Measurements from ENCODE around the gene NAT9. TPM values are rescaled to one million over a fixed set of nuclear protein-coding genes. Genes with fewer than 3 reads are reported as not detected.
A peak's percentile ranks its signal among the peaks of the same experiment; 100 is the strongest.

The NAT9 gene
- total RNA-seq, 4 donors from 2014 or later = 27.5 to 78.6 (median 43.2) TPM

DNA sequence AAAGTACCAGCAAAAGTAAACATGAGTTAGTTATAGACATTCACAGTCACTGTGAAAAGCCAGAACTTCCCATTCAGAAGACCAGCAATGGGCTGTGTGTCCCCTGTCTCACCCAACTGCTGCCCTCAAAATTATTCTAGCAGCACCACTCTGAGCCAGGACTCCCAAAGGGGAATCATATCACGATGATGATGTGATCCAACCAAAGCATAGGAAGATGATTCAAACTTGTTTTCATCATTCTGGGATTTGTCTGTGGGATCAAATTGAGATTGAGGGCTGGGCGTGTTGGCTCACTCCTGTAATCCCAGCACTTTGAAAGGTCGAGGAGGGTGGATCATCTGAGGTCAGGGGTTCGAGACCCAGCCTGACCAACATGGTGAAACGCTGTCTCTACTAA, 6.4 kb upstream of the NAT9 start:
- TF ChIP-seq EP300 (IDR thresholded peaks at IDR 0.05) = no peak
- no peak for TF ChIP-seq POLR2A (IDR thresholded peaks at IDR 0.05)
- TF ChIP-seq, protein P1, sequence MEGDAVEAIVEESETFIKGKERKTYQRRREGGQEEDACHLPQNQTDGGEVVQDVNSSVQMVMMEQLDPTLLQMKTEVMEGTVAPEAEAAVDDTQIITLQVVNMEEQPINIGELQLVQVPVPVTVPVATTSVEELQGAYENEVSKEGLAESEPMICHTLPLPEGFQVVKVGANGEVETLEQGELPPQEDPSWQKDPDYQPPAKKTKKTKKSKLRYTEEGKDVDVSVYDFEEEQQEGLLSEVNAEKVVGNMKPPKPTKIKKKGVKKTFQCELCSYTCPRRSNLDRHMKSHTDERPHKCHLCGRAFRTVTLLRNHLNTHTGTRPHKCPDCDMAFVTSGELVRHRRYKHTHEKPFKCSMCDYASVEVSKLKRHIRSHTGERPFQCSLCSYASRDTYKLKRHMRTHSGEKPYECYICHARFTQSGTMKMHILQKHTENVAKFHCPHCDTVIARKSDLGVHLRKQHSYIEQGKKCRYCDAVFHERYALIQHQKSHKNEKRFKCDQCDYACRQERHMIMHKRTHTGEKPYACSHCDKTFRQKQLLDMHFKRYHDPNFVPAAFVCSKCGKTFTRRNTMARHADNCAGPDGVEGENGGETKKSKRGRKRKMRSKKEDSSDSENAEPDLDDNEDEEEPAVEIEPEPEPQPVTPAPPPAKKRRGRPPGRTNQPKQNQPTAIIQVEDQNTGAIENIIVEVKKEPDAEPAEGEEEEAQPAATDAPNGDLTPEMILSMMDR (IDR thresholded peaks at IDR 0.05) = no peak
- H3K36me3 ChIP-seq = peaks cover 0 to 52% (median 0%) of the 10 kb centered on the region in 3 donors

DNA sequence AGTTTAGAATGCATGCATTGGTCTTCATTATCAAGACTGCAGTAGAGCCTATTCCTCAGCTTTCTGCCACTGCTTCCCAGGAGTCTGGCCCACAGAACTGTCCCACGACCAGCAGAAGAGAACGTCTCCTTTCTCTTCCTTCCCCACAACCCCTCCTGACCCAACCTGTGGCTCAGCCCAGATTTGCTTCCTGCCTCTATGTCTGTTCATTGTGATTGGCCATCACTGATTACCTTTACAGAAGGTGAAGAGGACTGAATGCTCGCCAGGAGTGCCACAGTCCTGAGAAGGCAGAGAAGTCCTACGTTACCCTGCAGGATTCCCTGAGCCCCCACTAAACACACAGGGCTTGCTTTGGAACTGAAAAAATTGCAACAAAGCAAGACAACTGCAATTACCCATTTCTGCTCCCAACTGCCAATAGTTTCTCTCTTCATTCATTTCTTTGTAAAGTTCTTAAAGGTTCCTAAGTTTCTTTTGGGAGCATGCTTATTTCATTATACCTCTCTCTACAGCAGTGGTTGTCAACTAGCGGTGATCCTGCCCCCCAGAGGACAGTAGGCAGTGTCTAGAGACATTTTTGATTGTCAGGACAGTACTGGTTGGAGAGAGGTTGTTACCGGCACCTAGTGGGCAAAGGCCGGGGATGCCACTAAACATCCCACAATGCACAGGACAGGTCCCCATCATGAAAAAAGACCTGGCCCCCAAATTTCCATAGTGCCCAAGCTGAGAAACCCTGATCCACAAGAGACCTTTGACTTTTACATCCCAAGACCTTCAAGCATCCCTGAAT, 4.5 kb upstream of the NAT9 start:
- peaks cover 0 to 26% (median 17%) of the 10 kb centered on the region in 4 donors for H3K4me1 ChIP-seq
- no peak for DNase-seq (ENCODE audit: low spot score in 2 of 2)
- H3K27me3 ChIP-seq = no peaks in the 10 kb centered on the region
- TF ChIP-seq POLR2A (IDR thresholded peaks at IDR 0.05) (no peak), EP300 (IDR thresholded peaks at IDR 0.05) (no peak)
- TF ChIP-seq, protein P1 (IDR thresholded peaks at IDR 0.05) = peak in 3 of 5 experiments; percentile 5 to 18 (median 18)
- peaks cover 0 to 40% (median 0%) of the 10 kb centered on the region in 3 donors for H3K36me3 ChIP-seq
- H3K9me3 ChIP-seq = no peaks in the 10 kb centered on the region
- WGBS, 2 donors = 52 to 60% methylated on average over 7 of the region's 7 CpGs
- no peak overlapping the region for H3K4me3 ChIP-seq
- peak overlapping the region in 1 of 4 donors; percentile 20 for H3K27ac ChIP-seq

More for the DNA sequence above, 6.4 kb upstream of the NAT9 start:
- no peak overlapping the region for H3K27ac ChIP-seq
- H3K4me3 ChIP-seq = no peak overlapping the region
- no peak for DNase-seq (ENCODE audit: low spot score in 2 of 2)
- no peaks in the 10 kb centered on the region for H3K27me3 ChIP-seq
- peaks cover 0 to 15% (median 5%) of the 10 kb centered on the region in 4 donors for H3K4me1 ChIP-seq
- H3K9me3 ChIP-seq = no peaks in the 10 kb centered on the region
- 82 to 84% methylated on average over 5 of the region's 5 CpGs for WGBS, 2 donors

DNA sequence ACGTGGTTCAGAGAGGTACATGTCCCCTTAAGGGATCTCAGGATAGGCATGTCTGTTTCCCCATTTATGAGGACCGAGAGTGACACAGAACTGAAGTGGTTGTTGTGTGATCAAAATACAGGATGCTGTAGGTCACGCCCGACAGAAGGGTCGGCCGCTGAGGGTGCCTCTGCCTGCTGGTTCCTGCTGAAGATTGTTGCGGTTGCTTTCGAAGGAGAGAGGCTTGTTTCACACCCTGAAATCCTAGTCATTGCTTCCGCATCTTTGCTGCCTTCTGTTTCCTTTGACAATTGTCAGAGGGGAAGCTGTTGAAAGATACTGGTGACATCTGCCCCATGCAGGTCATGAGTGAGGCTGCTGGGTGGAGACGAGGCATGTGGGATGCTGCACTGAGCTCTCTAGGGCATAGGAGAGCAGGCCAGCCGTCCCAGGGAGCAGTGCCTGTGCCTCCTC, 3.8 kb upstream of the NAT9 start:
- DNase-seq (ENCODE audit: low spot score in 2 of 2) = peak in 1 of 2 donors; percentile 55
- 67 to 82% methylated on average over 11 of the region's 11 CpGs for WGBS, 2 donors
- no peaks in the 10 kb centered on the region for H3K9me3 ChIP-seq
- H3K4me1 ChIP-seq = peaks cover 0 to 31% (median 24%) of the 10 kb centered on the region in 4 donors
- TF ChIP-seq EP300 (IDR thresholded peaks at IDR 0.05) = peak; percentile 29 to 79
- TF ChIP-seq POLR2A (IDR thresholded peaks at IDR 0.05) = no peak
- TF ChIP-seq, protein P1 (IDR thresholded peaks at IDR 0.05) = no peak
- no peak overlapping the region for H3K4me3 ChIP-seq
- H3K36me3 ChIP-seq = peaks cover 0 to 33% (median 0%) of the 10 kb centered on the region in 3 donors
- peak overlapping the region in 3 of 4 donors; percentile 43 to 63 (median 55) for H3K27ac ChIP-seq
- H3K27me3 ChIP-seq = no peaks in the 10 kb centered on the region

DNA sequence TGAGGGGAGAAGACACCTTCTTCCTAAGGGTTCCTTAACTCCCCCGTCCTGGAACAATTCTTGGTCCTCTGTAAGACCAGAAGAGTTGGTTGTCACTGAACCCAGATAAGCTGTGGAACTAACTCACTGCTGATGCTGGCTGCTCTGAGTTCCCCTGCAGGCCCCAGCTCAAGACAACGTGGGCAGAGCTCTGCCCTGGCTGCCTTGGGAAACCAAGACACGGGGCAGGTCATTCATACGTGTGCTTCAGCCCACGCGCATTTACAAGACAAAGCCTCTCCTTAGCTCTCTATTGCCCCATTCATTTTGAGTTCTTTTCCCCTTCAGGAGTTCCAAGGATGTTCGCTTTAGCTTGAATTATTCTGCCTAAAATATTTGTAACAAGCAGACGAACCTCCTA, 3.4 kb upstream of the NAT9 start:
- TF ChIP-seq, protein P1 (IDR thresholded peaks at IDR 0.05) = no peak
- TF ChIP-seq EP300 (IDR thresholded peaks at IDR 0.05) (no peak), POLR2A (IDR thresholded peaks at IDR 0.05) (no peak)
- WGBS, 2 donors = 62 to 73% methylated on average over 8 of the region's 8 CpGs
- H3K27me3 ChIP-seq = no peaks in the 10 kb centered on the region
- H3K27ac ChIP-seq = peak overlapping the region in 3 of 4 donors; percentile 43 to 63 (median 55)
- no peaks in the 10 kb centered on the region for H3K9me3 ChIP-seq
- DNase-seq (ENCODE audit: low spot score in 2 of 2) = no peak
- H3K4me3 ChIP-seq = no peak overlapping the region
- H3K36me3 ChIP-seq = peaks cover 0 to 32% (median 0%) of the 10 kb centered on the region in 3 donors
- peaks cover 0 to 34% (median 27%) of the 10 kb centered on the region in 4 donors for H3K4me1 ChIP-seq

DNA sequence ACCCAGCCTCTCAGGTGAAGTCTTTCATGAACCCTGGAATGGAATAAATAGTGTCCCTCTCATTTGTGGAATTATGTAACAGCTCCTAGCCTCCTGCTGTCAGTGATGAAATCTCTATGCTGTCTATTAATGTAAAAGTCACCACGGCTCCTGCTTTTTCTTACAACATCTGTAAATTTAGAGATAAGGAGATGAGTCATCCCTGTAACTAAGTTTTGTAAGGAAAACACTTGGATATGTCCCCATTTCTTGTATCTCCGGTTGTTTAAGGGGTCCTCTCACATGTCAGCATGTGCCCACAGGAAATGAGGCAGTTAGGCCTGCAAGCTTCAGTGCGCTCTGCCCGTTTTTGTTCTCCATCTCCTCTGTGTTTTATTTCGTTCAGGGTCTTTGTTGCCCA, 2.8 kb upstream of the NAT9 start:
- 57 to 76% methylated on average over 5 of the region's 5 CpGs for WGBS, 2 donors
- Histone ChIP-seq H3K27me3 (no peaks in the 10 kb centered on the region), H3K4me1 (peaks cover 0 to 37% (median 27%) of the 10 kb centered on the region in 4 donors), H3K9me3 (no peaks in the 10 kb centered on the region), H3K4me3 (no peak overlapping the region), H3K27ac (peak overlapping the region in 2 of 4 donors; percentile 43 to 55), H3K36me3 (peaks cover 0 to 33% (median 0%) of the 10 kb centered on the region in 3 donors)
- DNase-seq (ENCODE audit: low spot score in 2 of 2) = no peak
- TF ChIP-seq, protein P1 (IDR thresholded peaks at IDR 0.05) = no peak
- TF ChIP-seq POLR2A (IDR thresholded peaks at IDR 0.05) = no peak
- TF ChIP-seq EP300 (IDR thresholded peaks at IDR 0.05) = no peak

Measured in tibial nerve (tissue), 4 donors.